Stimulated activated CD8-positive, alpha-beta memory T cell treated with anti-CD3 and anti-CD28 coated beads, Interleukin-12 subunit alpha, Interleukin-12 subunit beta, amount 100 ng/mL, for 24 hours (primary cell): ENCODE measurements around the gene CDC42SE2.

ENCODE experiments used
- DNase-seq: peaks from one replicate; pipeline ENCODE4 v3.0.0-alpha.2; 2020; ENCODE audit errors: extremely low read depth

Gene CDC42SE2, protein sequence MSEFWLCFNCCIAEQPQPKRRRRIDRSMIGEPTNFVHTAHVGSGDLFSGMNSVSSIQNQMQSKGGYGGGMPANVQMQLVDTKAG

DNA sequence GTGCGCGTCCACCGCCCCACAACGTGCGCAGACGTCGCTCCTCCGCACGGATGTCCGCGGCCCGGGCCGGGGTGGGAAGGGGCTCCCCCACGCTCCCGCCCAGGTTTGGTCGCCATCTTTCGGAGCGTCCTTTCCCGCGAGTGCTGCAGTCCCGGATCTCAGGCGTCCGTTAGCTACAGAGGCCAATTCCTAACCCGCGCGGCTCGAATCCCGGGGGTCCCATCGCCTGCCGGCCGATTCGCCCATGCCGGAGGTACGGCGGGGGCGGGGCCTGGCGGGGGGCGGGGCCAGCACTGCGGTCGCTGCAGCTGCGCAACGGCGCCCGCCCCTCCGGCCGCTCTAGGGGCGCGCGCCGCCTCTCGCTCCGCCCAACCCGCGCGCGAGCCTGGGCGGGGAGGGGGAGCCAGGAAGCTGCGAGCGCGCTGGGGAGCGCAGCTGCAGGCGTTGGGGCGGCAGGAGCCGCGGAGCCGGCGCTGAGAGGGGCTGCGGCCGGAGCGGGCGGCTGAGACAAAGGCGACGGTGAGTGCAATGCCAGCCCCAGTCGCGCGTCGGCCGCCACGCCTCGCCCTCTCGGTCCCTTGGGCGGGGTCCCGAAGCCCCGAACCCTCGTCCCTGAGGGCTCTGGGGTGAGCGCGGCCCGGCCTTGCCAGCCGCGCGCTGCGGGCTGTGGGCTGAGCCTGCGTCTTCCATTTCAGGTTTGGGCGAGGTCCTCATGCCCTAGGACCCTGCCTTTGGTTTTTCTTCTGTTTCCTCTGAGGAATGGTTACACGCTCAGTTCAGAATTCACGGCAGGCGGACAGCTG, at the start of gene CDC42SE2:
Gene CDC42SE2, plus strand, starts transcription at position 406 of the 803 bp plus-strand sequence. CDS start 95,441 bp downstream, outside the sequence.
- DNase-seq: peak; percentile 61

DNA sequence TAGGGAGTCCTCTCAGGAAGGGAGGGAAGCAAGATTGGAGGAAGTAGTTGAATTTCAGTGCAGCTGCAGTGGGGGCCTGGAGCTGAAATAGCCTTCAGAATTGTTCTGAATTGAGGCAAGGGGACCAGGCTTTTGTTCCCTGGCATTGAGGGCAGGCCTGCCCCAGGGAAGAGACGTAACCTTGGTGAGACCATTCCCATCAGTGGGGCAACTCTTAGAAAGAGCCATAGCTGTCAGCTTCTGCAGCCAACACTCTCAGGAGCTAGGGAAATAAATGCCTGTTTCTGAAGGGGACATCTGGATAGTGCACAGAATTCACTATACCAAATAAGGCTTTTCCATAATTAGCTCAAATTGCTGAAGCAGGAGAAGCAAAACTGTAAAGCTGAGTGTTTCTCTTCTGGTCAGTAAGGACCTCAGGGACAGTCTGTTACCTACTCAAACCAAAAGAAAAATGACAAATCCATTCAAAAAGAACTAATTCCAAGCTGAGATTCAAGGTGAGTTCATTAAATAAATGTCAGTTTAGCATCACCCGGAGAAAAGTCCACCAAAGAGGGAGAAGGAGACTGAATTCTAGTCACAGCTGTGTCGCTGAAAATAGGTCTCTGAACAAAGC, 49.1 kb upstream of the CDC42SE2 start:
- no peak for DNase-seq

DNA sequence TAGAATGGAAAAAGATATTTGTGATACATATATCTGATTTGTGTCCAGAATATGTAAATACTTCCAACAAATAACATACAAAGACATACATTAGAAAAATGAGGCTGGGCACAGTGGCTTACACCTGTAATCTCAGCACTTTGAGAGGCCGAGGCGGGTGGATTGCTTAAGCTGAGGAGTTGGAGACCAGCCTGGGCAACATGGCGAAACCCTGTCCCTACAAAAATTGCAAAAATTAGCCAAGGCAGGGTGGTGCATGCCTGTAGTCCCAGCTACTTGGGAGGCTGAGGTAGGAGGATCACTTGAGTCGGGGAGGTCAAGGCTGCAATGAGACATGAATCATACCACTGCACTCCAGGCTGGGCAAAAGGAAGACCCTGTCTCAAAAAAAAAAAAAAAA, 46.1 kb upstream of the CDC42SE2 start:
- DNase-seq: no peak

DNA sequence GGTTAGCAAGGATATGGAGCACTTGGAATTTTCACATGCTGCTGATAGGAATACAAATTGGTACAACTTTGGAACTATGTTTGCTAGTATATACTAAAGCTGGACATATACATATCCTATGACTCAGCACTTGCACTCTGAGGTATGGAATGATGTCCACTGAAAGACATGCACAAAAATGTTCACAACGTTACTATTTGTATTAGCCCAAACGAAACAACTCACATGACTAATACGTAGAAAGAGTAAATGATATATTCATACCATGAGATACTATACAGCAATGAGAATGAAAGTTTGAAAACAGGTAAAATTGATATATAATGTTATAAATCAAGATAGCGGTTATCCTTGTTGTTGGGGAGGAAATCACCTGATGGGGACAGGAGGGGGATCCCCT, 45.5 kb upstream of the CDC42SE2 start:
- no peak for DNase-seq

DNA sequence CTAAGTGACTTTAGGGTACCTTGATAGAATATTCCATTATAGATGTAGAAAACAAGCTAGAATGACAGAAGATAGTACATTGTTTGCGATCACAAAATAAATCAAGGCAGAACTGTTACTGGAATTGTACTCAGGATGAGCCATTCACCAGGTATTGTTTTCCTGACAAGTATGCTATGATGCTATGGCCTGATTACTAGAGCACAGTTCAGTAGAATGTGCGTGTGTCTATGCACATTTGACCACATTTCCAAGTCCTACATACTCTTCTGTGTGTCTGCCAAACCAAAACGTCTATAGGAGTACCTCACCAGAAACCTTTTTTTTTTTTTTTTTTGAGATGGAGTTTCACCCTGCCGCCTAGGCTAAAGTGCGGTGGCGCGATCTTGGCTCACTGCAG, 43.3 kb upstream of the CDC42SE2 start:
- DNase-seq: no peak

DNA sequence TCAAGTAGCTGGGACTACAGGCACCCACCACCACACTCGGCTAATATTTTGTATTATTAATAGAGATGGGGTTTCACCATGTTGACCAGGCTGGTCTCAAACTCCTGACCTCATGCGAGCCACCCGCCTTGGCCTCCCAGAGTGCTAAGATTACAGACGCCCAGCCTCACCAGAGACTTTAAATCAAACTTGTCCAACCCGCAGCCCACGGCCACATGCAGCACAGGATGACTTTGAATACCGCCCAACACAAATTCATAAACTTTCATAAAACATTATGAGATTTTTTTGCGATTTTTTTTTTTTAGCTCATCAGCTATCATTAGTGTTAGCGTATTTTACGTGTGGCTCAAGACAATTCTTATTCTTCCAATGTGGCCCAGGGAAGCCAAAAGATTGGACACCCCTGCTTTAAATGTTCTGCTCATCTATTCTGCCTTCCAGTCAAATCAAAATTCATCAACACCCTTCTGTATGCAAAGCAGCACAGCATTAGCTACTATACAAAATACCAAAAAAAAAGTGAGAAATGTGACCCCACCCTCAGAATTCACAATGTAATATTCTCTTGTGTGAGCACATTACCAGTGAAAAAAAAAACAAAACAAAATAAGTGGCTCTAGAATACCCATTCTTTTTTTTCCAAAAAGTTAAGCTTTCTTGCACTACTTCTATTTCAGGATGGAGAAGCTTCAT, 42.7 kb upstream of the CDC42SE2 start:
- no peak for DNase-seq

DNA sequence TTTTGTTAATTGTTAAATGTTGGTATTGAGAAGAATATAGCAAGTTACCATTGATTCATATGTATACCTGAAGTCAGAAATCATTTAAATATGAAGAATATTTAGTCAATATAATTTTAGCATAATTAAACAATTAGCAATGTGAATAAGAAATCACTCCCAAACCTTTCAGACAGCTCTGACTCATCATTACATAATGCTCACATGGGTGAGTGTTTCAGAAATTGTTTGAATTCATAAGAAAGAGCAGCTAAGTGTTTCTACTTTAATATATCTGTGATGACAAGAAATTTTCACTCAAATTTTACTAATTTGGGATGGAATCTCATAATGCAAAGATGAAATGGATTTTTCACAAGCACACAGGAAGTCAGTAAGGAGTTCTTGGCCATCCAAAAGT, 42.0 kb upstream of the CDC42SE2 start:
- no peak for DNase-seq

DNA sequence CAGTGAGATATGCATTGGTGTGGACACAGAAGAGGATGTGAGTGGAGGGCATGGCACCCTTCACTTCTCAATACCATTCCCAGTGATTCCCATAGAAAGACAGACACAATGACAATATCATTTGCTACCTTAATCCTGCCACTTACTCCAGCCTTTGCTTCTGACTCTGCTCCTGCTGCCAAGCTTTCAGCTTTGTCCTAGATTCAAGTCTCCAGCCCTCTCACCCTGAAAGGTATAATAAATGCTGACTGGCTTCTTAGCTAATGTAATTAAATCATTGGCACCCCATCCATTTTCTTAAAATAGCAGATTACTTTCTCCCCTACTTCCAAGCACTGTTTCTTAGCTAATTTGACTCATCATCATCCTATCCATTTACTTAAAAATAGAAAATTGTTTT, 41.1 kb upstream of the CDC42SE2 start:
- DNase-seq: no peak

DNA sequence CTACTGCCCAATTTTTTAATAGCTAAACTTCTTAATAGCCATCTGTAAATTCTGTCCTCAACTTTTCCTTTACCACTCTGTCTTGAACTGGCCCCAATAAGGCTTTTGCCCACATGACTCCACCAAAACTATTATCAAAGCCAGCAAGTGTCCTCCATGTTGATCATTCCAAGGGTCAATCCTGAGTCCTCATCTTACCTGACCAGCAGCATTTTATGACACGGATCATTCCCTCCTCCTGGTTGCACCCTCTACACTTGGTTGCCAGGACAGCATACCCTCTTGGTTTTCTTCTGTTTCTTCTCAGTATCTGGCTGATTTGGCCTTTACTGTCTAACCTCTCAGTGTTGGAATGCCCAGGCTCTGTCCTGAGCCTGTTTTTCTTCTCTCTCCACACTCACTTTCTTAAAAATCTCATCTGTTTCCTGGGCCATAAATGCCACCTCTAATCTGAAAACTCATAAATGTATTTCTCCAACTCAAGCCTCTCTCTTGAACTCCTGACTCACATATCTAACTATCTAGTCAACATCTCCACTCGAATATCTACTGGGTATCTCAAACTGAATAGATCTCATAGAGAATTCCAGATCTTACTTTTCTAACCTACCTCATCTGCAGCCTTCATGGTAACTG, 40.0 kb upstream of the CDC42SE2 start:
- DNase-seq: no peak

DNA sequence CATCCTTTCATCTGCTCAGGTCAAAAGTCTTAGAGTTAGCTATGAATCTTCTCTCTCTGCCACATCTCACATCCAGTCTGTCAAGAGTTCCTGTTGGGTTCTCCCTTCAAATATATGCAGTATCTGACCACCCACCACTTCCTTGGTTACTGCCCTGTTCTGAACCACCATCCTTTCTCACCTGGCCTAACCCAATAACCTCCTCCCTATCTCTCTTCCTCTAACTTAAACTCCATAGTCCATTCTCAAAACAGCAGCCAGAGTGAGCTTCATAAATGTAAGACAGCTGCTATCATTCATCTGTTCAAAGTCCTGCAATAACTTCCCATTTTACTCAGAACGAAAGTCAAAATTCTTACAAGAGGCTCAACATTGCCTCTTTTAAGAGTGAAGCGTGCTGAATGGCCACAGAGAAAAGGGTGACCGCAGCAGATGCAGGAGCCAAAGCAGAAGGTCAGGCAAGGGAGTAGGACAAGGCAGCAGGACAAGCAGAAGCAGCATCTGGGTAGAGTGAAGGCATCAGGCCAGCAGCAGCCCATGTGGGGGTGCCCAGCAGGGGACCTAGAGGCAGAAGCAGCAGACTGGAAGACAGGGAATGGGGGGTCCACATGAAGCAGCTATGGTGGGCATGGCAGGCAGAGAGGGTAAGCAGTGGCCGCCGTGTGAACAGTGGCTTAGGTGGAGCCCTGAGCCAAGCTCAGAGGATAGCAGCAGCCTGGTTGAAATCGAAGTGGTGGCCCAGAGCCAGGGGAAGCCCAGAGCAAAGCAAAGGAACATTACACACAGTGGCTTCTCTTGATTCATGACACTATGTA, 39.3 kb upstream of the CDC42SE2 start:
- DNase-seq: no peak

DNA sequence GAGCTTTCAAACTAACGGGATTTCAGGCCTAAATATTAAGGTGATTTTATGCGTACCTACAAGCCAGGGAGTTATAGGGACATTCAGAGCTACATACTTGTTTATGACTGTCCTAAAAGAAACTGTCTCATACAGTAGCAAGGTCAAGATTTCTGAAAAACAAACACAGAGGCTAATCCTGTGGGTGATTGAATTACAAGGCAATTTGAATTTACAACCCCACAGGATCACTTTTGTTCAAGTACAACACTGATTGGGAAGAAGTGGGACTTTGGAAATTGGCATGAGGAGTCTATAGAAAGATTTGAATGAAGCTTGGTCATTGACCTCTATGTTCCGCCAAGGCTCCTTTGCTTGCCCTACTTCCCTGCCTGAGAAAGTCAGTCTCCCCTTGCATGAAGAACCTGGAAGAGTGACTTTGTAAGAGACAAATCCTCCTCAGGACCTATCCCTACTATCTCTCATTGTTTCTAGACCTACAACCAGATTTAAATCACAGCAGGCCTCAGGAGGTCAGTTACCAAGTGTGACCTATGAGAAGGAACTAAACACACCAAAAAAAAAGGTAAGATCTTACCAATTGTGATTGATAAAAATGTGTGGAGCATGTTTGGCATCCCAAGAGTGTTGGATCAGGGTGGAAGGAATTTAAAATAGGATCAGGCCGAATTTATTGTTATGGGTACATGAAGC, 38.4 kb upstream of the CDC42SE2 start:
- no peak for DNase-seq

DNA sequence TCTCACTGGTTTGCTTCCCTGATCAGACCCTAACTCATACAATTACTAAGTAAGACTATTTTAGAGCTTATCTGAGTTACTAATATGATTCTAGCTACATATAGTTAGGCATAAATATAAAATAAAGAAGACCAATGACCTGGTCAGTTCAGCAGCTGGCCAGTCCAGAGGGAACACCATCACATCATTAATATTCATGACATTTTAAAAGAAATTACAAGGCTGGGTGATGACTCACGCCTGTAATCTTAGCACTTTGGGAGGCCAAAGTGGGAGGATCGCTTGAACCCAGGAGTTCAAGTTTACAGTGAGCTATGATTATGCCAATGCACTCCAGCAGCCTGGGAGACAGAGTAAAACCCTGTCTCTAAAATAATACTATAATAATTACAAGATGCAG, 37.0 kb upstream of the CDC42SE2 start:
- DNase-seq: no peak

DNA sequence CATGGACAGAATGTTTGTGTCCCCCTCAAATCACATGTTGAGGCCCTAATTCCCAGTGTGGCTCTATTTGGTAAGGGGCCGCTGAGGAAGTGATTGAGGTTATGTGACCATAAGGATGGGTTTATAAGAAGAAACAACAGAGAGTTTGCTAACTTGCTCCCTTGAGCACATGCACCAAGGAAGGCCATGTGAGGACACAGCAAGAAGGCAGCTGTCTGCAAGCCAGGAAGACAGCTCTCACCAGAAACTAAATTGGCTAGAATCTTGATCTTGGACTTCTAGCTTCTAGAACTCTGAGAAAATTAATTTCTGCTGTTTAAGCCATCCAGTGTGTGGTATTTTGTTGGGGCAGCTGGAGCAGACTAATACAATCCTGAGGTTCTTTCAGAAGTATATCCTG, 35.2 kb upstream of the CDC42SE2 start:
- no peak for DNase-seq

DNA sequence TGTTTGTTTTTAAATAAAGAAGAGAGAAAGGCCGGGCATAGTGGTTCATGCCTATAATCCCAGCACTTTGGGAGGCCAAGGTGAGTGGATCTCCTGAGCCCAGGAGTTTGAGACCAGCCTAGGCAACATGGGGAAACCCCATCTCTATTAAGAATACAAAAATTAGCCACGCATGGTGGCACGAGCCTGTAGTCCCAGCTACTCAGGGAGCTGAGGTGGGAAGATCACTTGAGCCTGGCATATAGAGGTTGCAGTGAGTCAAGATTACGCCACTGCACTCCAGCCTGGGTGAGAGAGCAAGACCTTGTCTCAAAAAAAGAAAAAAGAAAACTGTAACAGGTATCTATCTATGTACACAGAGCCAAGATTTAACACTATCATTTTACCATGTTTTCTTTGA, 34.2 kb upstream of the CDC42SE2 start:
- no peak for DNase-seq

DNA sequence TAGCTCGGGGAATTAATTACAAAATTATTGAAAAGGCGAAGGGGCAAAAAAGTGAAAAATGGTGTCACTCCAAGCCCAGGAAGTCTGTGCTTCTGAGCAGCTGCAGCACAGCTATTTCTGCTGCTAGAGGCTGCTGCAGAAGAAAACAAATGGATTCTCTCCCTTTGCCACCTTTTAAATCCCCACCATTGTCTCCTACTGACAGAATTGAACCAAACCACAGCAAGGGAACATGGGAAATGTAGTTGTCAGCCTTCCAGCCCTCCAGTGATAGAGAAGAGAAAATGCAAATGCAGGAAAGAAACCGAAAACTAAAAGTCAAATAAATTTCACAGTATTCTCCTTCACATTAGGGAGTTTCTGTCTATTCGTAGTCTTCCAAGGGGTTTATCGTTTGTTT, 33.4 kb upstream of the CDC42SE2 start:
- no peak for DNase-seq

DNA sequence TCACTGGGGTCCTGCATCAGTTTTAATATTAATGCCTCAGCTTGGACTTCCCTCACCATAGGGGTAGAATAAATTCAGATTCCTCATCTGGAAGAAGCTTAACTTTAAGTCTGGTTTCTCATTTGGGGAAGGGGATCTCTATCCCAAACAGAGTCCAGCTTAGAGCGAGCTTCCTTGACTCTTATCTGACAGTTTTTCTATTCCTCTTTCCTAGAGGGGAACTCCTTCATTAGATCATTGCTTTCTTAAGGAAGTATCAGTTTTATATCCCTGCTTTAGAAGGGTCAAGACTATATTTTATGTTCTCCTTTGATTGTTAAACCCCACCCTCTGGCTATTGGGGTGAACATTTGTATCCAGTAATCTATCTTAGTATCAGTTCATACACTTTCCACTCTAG, 24.2 kb upstream of the CDC42SE2 start:
- no peak for DNase-seq

DNA sequence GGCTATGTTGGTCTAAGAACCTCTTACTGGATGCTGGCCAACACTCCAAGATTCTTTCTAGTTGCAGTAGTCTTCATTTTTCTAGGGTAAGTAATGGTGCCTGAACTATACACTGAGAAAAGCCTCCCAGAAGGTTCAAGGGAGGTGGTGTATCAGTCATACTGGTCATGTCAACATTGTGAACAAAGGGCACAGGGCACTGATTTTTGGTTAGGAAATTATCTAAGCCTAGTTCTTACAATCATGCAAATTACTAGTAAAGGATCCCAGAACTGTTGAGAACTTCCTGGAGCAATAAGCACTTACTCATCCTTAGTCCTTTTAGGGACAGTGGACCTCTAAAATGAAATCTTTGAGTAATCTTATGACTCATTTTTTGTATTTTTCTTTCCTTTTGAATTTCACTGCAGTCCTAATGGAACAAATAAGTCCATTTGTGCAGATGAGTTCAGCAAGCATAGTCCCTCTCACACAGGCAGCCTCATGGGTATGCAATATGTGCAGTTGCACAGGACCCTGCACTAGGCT, 21.1 kb upstream of the CDC42SE2 start:
- no peak for DNase-seq

DNA sequence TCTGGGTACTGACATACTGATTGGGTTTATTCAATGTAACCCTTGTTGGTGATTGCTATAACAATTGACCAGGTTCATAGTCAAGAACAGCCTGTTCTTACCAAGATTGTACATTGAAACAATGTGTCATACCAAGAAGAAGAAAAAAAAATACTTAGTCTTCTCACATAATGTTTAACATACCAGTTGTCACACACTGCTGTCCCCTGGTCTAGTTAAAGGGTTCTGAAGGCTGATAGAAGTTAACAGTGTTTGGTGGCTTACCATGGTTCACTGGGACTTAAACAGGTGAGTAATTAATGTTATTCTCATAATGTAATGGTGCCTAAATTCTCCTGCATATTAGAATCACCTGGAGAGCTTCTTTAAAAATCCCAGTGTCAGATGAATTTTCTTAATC, 18.5 kb upstream of the CDC42SE2 start:
- DNase-seq: no peak

DNA sequence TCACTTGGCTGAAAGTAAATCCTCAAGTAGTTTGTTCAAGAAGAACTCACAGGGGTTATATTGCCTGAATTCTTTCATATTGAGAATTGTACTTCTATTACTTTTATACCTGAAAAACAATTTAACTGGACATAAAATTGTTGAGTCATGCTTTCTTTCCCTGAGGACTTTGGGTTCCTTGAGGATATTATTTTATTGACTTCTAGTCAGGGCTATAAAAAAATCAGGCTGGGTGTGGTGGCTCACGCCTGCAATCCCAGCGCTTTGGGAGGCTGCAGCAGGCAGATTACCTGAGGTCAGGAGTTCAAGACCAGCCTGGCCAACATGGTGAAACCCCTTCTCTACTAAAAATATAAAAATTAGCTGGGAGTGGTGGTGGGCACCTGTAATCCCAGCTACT, 17.9 kb upstream of the CDC42SE2 start:
- DNase-seq: no peak

DNA sequence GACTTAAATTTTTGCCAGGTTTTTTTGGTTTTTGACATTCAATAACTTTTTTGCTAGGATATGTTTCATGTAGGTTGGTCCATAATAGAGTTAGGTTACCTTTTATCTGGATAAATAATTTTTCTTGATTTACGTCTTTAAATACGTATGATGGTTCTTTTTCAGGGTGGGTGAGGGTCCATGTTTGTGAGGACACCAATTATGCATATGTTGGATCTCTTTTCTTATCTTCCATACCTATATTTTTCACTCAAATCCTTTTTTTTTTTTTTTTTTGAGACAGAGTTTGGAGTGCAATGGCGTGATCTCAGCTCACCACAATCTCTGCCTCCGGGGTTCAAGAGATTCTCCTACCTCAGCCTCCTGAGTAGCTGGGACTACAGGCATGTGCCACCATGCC, 17.3 kb upstream of the CDC42SE2 start:
- no peak for DNase-seq
